Measurements from ENCODE around the gene HMCN2. TPM values are rescaled to one million over a fixed set of nuclear protein-coding genes. Genes with fewer than 3 reads are reported as not detected.

The HMCN2 gene
- total and polyA plus RNA-seq, 2 donors: 0.90 to 2.2 TPM

DNA sequence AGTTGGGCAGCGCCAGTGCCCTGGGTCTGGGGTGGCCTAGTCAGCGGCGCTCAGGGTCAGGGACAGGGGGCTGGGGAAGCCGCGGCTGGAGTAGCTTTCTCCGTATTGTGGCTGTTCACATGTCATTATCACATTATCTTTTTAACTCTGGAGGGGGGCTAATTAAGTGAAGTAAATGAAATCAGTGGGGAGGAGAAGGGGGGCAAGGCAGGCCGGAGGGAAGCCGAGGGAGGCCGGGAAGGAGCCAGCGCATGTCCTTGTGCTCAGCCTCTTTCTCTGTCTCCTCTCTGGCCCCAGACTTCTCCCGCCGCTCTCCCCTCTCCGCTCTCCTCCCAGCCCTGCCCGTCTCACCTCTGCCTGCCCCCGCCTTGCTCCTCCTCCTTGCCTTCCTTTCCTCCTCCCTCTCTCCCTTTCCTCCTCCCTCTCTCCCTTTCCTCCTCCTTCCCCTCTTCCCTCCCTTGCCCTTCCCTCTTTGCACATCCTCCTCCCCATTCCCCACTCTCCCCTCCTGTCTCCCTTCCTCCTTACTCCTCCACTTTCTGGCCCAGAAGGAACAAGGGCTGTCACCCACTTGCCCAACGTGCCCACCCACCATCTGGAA is 217.9 kb downstream of the HMCN2 start:
- peaks cover 18 to 57% of the 10 kb centered on the region in 2 donors for H3K27me3 ChIP-seq (ENCODE audit: control insufficient read depth in 2 of 2, insufficient read depth in 1 of 2, low read length in 1 of 2)
- 34% methylated on average over 16 of the region's 16 CpGs for WGBS
- no peaks in the 10 kb centered on the region for H3K36me3 ChIP-seq (ENCODE audit: control insufficient read depth in 2 of 2, insufficient read depth in 2 of 2, low read length in 1 of 2)
- no peaks in the 10 kb centered on the region for H3K9me3 ChIP-seq (ENCODE audit: control insufficient read depth in 2 of 2, insufficient read depth in 1 of 2, low read length in 1 of 2)
- H3K4me3 ChIP-seq (ENCODE audit: low read length in 2 of 2): no peak overlapping the region
- H3K4me1 ChIP-seq (ENCODE audit: control insufficient read depth in 2 of 2, insufficient read depth in 2 of 2, low read length in 2 of 2): no peaks in the 10 kb centered on the region
- H3K27ac ChIP-seq (ENCODE audit: low read depth in 1 of 2, low read length in 1 of 2): no peak overlapping the region
- no peak for DNase-seq (ENCODE audit: low read depth in 6 of 9, low spot score in 9 of 9)

Other genes with a start within 250 kb of the HMCN2 start
- gene FNBP1, start 222.6 kb upstream of the HMCN2 start, total RNA-seq: 82.8 TPM
- 79.6 TPM for gene FNBP1, start 222.6 kb upstream of the HMCN2 start, polyA plus RNA-seq
- 8.5 TPM for gene GPR107, start 211.9 kb upstream of the HMCN2 start, total RNA-seq
- gene GPR107, start 211.9 kb upstream of the HMCN2 start, polyA plus RNA-seq: 10.7 TPM
- 5.4 TPM for gene NCS1, start 93.4 kb upstream of the HMCN2 start, total RNA-seq
- 6.9 TPM for gene NCS1, start 93.4 kb upstream of the HMCN2 start, polyA plus RNA-seq
- gene ASS1, start 179.2 kb downstream of the HMCN2 start, total RNA-seq: 9.1 TPM
- 30.4 TPM for gene ASS1, start 179.2 kb downstream of the HMCN2 start, polyA plus RNA-seq